ENCODE results near the gene JAZF1. TPM values are rescaled to one million over a fixed set of nuclear protein-coding genes. Genes with fewer than 3 reads are reported as not detected.

JAZF1 gene
- total and polyA plus RNA-seq, 12 donors: 6.9 to 42.3 (median 30.0) TPM

GRCh38 chr7:28110427-28111012 lies 70.1 kb downstream of the JAZF1 start:
- H3K4me1 ChIP-seq: peaks cover 4 to 61% (median 30%) of the 10 kb centered on the region in 9 donors
- ATAC-seq (no peak), DNase-seq (no peak)

GRCh38 chr7:28108747-28109146 lies 71.8 kb downstream of the JAZF1 start:
- H3K27me3 ChIP-seq: no peaks in the 10 kb centered on the region
- no peak overlapping the region for H3K4me3 ChIP-seq
- no peaks in the 10 kb centered on the region for H3K9me3 ChIP-seq
- intact Hi-C loops (cut with DNase I): loop anchor here in 6 of 10 donors (5.0 to 10.0 kb wide), 3 partner anchors 66 to 166 kb away; no protein-coding TSS in a partner anchor
- H3K27ac ChIP-seq: peak overlapping the region in 8 of 10 donors; percentile 28 to 93 (median 78)
- H3K36me3 ChIP-seq: no peaks in the 10 kb centered on the region
- DNase-seq (no peak), ATAC-seq (no peak)
- TF ChIP-seq CTCF (IDR thresholded peaks at IDR 0.05): no peak
- 90 to 92% methylated on average over 3 of the region's 3 CpGs for WGBS, 2 donors
- H3K4me1 ChIP-seq: peaks cover 4 to 69% (median 48%) of the 10 kb centered on the region in 9 donors

More at GRCh38 chr7:28110427-28111012, 70.1 kb downstream of the JAZF1 start:
- no peak overlapping the region for H3K4me3 ChIP-seq
- H3K9me3 ChIP-seq: no peaks in the 10 kb centered on the region
- no peak overlapping the region for H3K27ac ChIP-seq
- H3K27me3 ChIP-seq: no peaks in the 10 kb centered on the region
- WGBS, 2 donors: 93 to 98% methylated on average over 4 of the region's 4 CpGs
- no peak for TF ChIP-seq CTCF (IDR thresholded peaks at IDR 0.05)
- H3K36me3 ChIP-seq: no peaks in the 10 kb centered on the region
- intact Hi-C loops (cut with DNase I): no loop called here

GRCh38 chr7:28107960-28108359 lies 72.6 kb downstream of the JAZF1 start:
- H3K36me3 ChIP-seq: no peaks in the 10 kb centered on the region
- peaks cover 4 to 65% (median 48%) of the 10 kb centered on the region in 9 donors for H3K4me1 ChIP-seq
- DNase-seq: no peak
- intact Hi-C loops (cut with DNase I): loop anchor here in 6 of 10 donors (5.0 to 10.0 kb wide), 3 partner anchors 67 to 167 kb away; no protein-coding TSS in a partner anchor
- WGBS, 2 donors: 56 to 72% methylated on average over 3 of the region's 3 CpGs
- H3K27me3 ChIP-seq: no peaks in the 10 kb centered on the region
- H3K9me3 ChIP-seq: no peaks in the 10 kb centered on the region
- no peak for TF ChIP-seq CTCF (IDR thresholded peaks at IDR 0.05)
- no peak overlapping the region for H3K4me3 ChIP-seq
- ATAC-seq: peak in 5 of 8 donors; percentile 10 to 74 (median 51)
- peak overlapping the region; percentile 28 to 93 (median 66) for H3K27ac ChIP-seq

- intact Hi-C loops (cut with DNase I): loop anchor here in 6 of 10 donors (5.0 to 10.0 kb wide), 3 partner anchors 68 to 168 kb away; no protein-coding TSS in a partner anchor
- WGBS, 2 donors: 37 to 58% methylated on average over 6 of the region's 6 CpGs
- no peaks in the 10 kb centered on the region for H3K36me3 ChIP-seq
- H3K4me3 ChIP-seq: no peak overlapping the region
- H3K4me1 ChIP-seq: peaks cover 4 to 71% (median 52%) of the 10 kb centered on the region in 9 donors
- TF ChIP-seq CTCF (IDR thresholded peaks at IDR 0.05): no peak
- ATAC-seq: peak; percentile 57 to 90 (median 80)
- peak overlapping the region; percentile 11 to 93 (median 69) for H3K27ac ChIP-seq
- H3K9me3 ChIP-seq: no peaks in the 10 kb centered on the region
- H3K27me3 ChIP-seq: no peaks in the 10 kb centered on the region
- peak in 1 of 2 donors; percentile 29 for DNase-seq
Observed at GRCh38 chr7:28106321-28106829, 74.2 kb downstream of the JAZF1 start.
